HS-27A (cell line): ENCODE measurements around the gene ELAC2.

Source experiments
- DNase-seq: peaks from one replicate; pipeline ENCODE4 v3.0.0-alpha.2; 2012; ENCODE audit warnings: low read depth, missing footprints

Gene ELAC2

GRCh38 chr17:13017655-13018459 lies at the start of gene ELAC2:
ELAC2 (minus strand) TSS chr17:13018027; CDS start chr17:13017947, 80 bp downstream.
- DNase-seq, result peak; percentile 98

- no peak for DNase-seq
Observed at GRCh38 chr17:13065032-13065431, 47.2 kb upstream of the ELAC2 start.

- DNase-seq, result no peak
Observed at GRCh38 chr17:13055131-13055530, 37.3 kb upstream of the ELAC2 start.

GRCh38 chr17:13054666-13055065 lies 36.8 kb upstream of the ELAC2 start:
- DNase-seq, result no peak

GRCh38 chr17:13051915-13052314 lies 34.1 kb upstream of the ELAC2 start:
- no peak for DNase-seq

GRCh38 chr17:13047011-13047606 lies 29.3 kb upstream of the ELAC2 start:
- no peak for DNase-seq

- DNase-seq, result no peak
Observed at GRCh38 chr17:13046361-13046760, 28.5 kb upstream of the ELAC2 start.

GRCh38 chr17:13044572-13045065 lies 26.8 kb upstream of the ELAC2 start:
- no peak for DNase-seq

- DNase-seq, result no peak
Observed at GRCh38 chr17:13038931-13039665, 21.3 kb upstream of the ELAC2 start.

- no peak for DNase-seq
Observed at GRCh38 chr17:13036751-13037150, 18.9 kb upstream of the ELAC2 start.

- no peak for DNase-seq
Observed at GRCh38 chr17:13035420-13035819, 17.6 kb upstream of the ELAC2 start.

GRCh38 chr17:13031718-13032350 lies 14.0 kb upstream of the ELAC2 start:
- DNase-seq, result peak; percentile 45

- peak; percentile 23 for DNase-seq
Observed at GRCh38 chr17:13030459-13031300, 12.9 kb upstream of the ELAC2 start.

- DNase-seq, result no peak
Observed at GRCh38 chr17:13030056-13030455, 12.2 kb upstream of the ELAC2 start.

GRCh38 chr17:13029340-13029739 lies 11.5 kb upstream of the ELAC2 start:
- DNase-seq, result no peak

- DNase-seq, result no peak
Observed at GRCh38 chr17:13027246-13027645, 9.4 kb upstream of the ELAC2 start.

- no peak for DNase-seq
Observed at GRCh38 chr17:13025687-13026086, 7.9 kb upstream of the ELAC2 start.

GRCh38 chr17:13025258-13025627 lies 7.4 kb upstream of the ELAC2 start:
- no peak for DNase-seq

- DNase-seq, result peak; percentile 46
Observed at GRCh38 chr17:13024526-13025257, 6.9 kb upstream of the ELAC2 start.

- DNase-seq, result no peak
Observed at GRCh38 chr17:13024016-13024415, 6.2 kb upstream of the ELAC2 start.
